GM23338 (cell line): ENCODE data around the gene WDR1.

Source experiments
- CREB1 ChIP-seq: fragments of 250-450 bp; sonication (Bioruptor Pico); IDR thresholded peaks from 2 replicates; pipeline ENCODE4 v1.5.0; 2020; ENCODE audit warnings: low read depth, mild to moderate bottlenecking, moderate library complexity
- EZH2 ChIP-seq: fragments of 200-600 bp; sonication (generic); IDR thresholded peaks from one replicate; pipeline ENCODE4 v1.8.0; 2017; ENCODE audit warnings: antibody characterized with exemption, mild to moderate bottlenecking, low read depth; ENCODE audit not compliant: unreplicated experiment
- EZH2phosphoT487 ChIP-seq: fragments of 200-600 bp; sonication (generic); IDR thresholded peaks from one replicate; pipeline ENCODE4 v1.8.1; 2018; ENCODE audit warnings: antibody characterized with exemption; ENCODE audit not compliant: unreplicated experiment
- POLR2AphosphoS5 ChIP-seq: IDR thresholded peaks from 2 replicates; pipeline ENCODE4 v1.6.1; 2016; ENCODE audit warnings: antibody characterized with exemption, low read depth
- ZNF114 ChIP-seq: fragments of 250-450 bp; sonication (Bioruptor Pico); IDR thresholded peaks from 2 replicates; pipeline ENCODE4 v1.5.0; 2020; ENCODE audit warnings: mild to moderate bottlenecking, moderate library complexity
- TF ChIP-seq, protein P1 (sequence below), 2 experiments: fragments of 200-600 bp in 1 of 2; sonication (generic) in 1 of 2; conservative IDR thresholded peaks; 2 replicates each; pipeline versions ENCODE4 v1.5.1 to v1.6.1; 2016 to 2017; ENCODE audit warnings: antibody characterized with exemption in 2 of 2, low read depth in 2 of 2, mild to moderate bottlenecking in 2 of 2, moderate library complexity in 1 of 2
- TF ChIP-seq, protein P2 (sequence below): IDR thresholded peaks from one replicate; pipeline ENCODE4 v1.6.1; 2018; ENCODE audit warnings: antibody characterized with exemption; ENCODE audit not compliant: unreplicated experiment
- TF ChIP-seq, protein P3 (sequence below): IDR thresholded peaks from 2 replicates; pipeline ENCODE4 v1.6.1; 2016; ENCODE audit warnings: antibody characterized with exemption

DNA sequence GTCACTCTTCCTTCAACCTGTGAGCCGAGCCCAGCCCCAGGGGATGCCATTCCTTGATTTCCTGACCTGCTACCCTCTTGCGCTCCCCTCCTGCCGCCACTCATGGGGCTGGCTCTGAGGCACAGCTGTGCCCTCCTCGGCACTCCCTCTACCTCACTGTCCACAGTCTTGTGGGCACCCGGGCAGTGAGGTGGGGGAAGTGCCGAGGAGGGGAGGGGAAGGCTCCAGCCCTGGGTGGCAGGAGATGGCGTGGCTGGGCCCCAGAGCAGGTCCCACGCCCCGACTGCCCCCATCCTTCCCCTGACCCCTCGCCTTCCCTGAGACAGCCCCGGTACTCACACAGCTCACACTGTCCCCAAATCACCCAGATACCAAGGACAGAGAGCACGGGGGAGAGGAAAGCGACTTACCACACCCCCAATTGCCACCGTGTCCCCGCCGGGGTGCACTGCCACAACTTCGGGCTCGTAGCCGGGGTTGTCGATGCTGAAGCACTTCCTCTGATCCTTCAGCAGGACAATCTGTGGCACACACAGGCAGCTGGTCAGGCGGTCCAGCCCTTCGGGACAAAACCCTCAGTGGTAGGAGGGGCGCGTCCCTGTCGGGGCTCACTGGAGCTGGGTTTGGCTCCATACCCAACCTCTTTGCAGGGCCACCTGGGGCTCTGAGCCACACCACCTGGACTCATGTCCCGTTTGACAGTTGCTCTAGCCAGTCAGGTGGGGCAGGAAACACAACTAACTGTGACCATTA is 37.9 kb downstream of the WDR1 start:
- no peak for TF ChIP-seq CREB1 (CRISPR knock-in tag)
- TF ChIP-seq ZNF114, result no peak
- TF ChIP-seq, protein P1, sequence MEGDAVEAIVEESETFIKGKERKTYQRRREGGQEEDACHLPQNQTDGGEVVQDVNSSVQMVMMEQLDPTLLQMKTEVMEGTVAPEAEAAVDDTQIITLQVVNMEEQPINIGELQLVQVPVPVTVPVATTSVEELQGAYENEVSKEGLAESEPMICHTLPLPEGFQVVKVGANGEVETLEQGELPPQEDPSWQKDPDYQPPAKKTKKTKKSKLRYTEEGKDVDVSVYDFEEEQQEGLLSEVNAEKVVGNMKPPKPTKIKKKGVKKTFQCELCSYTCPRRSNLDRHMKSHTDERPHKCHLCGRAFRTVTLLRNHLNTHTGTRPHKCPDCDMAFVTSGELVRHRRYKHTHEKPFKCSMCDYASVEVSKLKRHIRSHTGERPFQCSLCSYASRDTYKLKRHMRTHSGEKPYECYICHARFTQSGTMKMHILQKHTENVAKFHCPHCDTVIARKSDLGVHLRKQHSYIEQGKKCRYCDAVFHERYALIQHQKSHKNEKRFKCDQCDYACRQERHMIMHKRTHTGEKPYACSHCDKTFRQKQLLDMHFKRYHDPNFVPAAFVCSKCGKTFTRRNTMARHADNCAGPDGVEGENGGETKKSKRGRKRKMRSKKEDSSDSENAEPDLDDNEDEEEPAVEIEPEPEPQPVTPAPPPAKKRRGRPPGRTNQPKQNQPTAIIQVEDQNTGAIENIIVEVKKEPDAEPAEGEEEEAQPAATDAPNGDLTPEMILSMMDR (conservative IDR thresholded peaks at IDR 0.05; ENCODE audit: low read depth in 2 of 2), result no peak
- TF ChIP-seq POLR2AphosphoS5, result no peak
- TF ChIP-seq, protein P2, sequence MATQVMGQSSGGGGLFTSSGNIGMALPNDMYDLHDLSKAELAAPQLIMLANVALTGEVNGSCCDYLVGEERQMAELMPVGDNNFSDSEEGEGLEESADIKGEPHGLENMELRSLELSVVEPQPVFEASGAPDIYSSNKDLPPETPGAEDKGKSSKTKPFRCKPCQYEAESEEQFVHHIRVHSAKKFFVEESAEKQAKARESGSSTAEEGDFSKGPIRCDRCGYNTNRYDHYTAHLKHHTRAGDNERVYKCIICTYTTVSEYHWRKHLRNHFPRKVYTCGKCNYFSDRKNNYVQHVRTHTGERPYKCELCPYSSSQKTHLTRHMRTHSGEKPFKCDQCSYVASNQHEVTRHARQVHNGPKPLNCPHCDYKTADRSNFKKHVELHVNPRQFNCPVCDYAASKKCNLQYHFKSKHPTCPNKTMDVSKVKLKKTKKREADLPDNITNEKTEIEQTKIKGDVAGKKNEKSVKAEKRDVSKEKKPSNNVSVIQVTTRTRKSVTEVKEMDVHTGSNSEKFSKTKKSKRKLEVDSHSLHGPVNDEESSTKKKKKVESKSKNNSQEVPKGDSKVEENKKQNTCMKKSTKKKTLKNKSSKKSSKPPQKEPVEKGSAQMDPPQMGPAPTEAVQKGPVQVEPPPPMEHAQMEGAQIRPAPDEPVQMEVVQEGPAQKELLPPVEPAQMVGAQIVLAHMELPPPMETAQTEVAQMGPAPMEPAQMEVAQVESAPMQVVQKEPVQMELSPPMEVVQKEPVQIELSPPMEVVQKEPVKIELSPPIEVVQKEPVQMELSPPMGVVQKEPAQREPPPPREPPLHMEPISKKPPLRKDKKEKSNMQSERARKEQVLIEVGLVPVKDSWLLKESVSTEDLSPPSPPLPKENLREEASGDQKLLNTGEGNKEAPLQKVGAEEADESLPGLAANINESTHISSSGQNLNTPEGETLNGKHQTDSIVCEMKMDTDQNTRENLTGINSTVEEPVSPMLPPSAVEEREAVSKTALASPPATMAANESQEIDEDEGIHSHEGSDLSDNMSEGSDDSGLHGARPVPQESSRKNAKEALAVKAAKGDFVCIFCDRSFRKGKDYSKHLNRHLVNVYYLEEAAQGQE, result no peak
- no peak for TF ChIP-seq EZH2phosphoT487
- TF ChIP-seq, protein P3, sequence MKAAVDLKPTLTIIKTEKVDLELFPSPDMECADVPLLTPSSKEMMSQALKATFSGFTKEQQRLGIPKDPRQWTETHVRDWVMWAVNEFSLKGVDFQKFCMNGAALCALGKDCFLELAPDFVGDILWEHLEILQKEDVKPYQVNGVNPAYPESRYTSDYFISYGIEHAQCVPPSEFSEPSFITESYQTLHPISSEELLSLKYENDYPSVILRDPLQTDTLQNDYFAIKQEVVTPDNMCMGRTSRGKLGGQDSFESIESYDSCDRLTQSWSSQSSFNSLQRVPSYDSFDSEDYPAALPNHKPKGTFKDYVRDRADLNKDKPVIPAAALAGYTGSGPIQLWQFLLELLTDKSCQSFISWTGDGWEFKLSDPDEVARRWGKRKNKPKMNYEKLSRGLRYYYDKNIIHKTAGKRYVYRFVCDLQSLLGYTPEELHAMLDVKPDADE, result no peak
- no peak for TF ChIP-seq EZH2
